GM12801 (cell line): ENCODE results near the gene BNIPL.

Source experiments
- TF ChIP-seq, protein P1 (sequence below): IDR thresholded peaks from one replicate; pipeline ENCODE4 v1.5.1; 2011; ENCODE audit warnings: control low read depth; ENCODE audit not compliant: insufficient read length; ENCODE audit errors: extremely low read depth

BNIPL gene

GRCh38 chr1:151036356-151036755 lies at the start of gene BNIPL:
BNIPL (plus strand) TSS chr1:151036586; CDS start chr1:151036726, 140 bp downstream.
- TF ChIP-seq, protein P1, sequence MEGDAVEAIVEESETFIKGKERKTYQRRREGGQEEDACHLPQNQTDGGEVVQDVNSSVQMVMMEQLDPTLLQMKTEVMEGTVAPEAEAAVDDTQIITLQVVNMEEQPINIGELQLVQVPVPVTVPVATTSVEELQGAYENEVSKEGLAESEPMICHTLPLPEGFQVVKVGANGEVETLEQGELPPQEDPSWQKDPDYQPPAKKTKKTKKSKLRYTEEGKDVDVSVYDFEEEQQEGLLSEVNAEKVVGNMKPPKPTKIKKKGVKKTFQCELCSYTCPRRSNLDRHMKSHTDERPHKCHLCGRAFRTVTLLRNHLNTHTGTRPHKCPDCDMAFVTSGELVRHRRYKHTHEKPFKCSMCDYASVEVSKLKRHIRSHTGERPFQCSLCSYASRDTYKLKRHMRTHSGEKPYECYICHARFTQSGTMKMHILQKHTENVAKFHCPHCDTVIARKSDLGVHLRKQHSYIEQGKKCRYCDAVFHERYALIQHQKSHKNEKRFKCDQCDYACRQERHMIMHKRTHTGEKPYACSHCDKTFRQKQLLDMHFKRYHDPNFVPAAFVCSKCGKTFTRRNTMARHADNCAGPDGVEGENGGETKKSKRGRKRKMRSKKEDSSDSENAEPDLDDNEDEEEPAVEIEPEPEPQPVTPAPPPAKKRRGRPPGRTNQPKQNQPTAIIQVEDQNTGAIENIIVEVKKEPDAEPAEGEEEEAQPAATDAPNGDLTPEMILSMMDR, result no peak

GRCh38 chr1:150987924-150988323 lies 48.5 kb upstream of the BNIPL start:
- TF ChIP-seq, protein P1, result no peak

DNA sequence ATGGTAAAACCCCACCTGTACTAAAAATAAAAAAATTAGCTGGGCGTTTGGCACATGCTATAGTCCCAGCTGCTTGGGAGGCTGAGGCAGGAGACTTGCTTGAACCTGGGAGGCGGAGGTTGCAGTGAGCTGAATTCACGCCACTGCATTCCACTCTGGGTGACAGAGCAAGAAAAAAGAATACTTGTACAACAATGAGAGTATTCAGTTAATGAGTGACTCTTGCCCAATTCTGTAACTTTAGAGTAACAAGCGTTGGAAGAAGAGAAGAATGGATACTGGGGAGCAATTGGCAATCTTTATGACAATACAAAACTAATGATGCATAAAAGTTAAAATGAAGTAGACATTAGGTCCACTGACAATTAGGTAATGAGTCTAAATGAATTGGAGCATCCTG lies 43.8 kb upstream of the BNIPL start:
- TF ChIP-seq, protein P1, result no peak

DNA sequence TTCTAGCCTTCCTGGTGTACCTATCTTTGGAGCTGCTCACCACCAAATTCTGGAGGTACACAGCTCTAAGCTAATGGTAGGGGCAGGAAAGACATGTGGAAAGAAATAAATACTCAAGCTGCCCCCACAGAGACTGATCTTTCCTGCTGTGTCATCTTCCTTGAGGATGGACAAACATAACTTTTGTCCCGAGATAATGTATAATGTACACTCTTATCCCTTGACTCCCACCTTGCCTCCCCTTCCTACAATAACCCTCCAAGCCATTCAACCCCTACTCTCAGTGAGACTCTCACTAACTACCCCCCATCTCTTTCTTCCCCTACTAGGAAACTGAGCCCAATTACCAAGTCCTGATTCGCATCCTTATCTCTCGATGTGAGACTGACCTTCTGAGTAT lies 42.1 kb upstream of the BNIPL start:
- TF ChIP-seq, protein P1, result no peak

DNA sequence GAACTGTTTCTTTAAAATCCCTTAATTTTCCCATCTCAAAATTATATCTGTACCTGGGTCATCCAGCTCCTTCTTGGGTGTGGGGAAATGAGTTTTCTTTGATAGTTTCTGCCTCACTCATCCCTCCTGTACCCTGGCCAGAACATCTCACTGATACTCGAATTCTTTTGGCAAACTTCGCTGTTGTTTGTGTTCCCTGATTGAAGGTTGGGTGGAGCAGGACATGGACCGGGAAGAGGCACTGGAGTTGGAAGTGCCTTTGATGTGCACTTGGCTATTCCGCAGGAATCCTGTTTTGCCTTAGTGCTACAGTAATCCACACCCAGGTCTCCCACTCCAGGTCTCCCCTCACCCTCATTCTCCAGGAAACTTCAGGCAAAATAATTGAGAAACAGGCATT lies 40.9 kb upstream of the BNIPL start:
- TF ChIP-seq, protein P1, result no peak

GRCh38 chr1:150995896-150996295 lies 40.5 kb upstream of the BNIPL start:
- TF ChIP-seq, protein P1, result no peak

DNA sequence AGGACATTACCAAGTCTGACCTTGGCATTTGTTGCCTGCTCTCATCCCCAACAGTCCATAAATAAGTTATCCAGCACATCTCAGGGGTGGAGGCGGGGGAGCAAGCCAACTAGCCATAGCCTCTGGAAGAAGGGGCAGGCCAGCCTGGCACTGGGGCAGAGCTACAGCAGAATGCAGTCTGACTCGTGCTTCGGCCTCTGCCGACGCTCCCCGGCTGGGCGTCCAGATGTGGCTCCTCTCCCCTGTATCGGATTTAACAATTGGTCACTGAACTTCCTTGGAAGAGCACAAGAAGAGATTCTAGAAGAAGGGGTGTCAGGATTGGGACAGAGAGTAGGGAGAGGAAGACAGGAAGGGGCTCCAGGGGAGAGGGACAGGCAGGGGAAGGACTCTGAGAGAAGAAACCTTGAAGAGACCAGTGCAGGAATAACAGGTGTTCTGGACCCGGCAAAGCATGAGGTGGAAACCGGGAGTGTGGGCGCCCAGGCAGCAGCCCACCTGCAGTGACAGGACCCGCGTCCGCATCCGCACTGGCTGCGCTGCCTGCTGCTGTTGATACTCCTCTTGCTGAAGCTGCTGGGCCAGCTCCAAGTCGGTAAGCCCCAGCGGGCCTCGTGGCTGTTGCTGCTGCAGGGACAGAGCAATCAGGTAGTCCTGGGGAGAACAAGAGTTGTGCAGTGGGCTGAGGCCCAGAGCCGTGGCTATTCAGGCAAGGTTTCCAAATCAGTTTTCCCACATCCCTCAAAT lies 39.1 kb upstream of the BNIPL start:
- TF ChIP-seq, protein P1, result no peak

GRCh38 chr1:150997949-150998348 lies 38.4 kb upstream of the BNIPL start:
- TF ChIP-seq, protein P1, result no peak
